HUDEP-2 (cell line): ENCODE results near the gene PLCL1.
"Not testable (repeated sequence)": the region's sequence is repeated elsewhere in the genome, so short reads cannot be mapped to it uniquely, and the experiment has no call there.

ENCODE experiments used
- DNase-seq, 76 experiments: peaks; one replicate each; lab custom pipeline; 2025; ENCODE audit not compliant: unreplicated experiment in 76 of 76; lab: John Stamatoyannopoulos, UW

Gene PLCL1

GRCh38 chr2:197805715-197806633, 1.6 kb downstream of the PLCL1 start:
- no peak for DNase-seq

GRCh38 chr2:197809064-197809463, 4.7 kb downstream of the PLCL1 start:
- DNase-seq, result no peak

- DNase-seq, result no peak
Observed at GRCh38 chr2:197810016-197810415, 5.6 kb downstream of the PLCL1 start.

- no peak for DNase-seq
Observed at GRCh38 chr2:197810491-197810890, 6.1 kb downstream of the PLCL1 start.

- peak in 5 of 76 experiments; percentile 1 to 9 (median 3) for DNase-seq
Observed at GRCh38 chr2:197813093-197813787, 8.8 kb downstream of the PLCL1 start.

GRCh38 chr2:197814526-197814925, 10.1 kb downstream of the PLCL1 start:
- no peak for DNase-seq

- DNase-seq, result no peak
Observed at GRCh38 chr2:197821550-197822289, 17.3 kb downstream of the PLCL1 start.

GRCh38 chr2:197822333-197822732, 17.9 kb downstream of the PLCL1 start:
- DNase-seq, result no peak

GRCh38 chr2:197827618-197828017, 23.2 kb downstream of the PLCL1 start:
- no peak for DNase-seq

GRCh38 chr2:197828464-197829135, 24.2 kb downstream of the PLCL1 start:
- no peak for DNase-seq

- not testable (repeated sequence) for DNase-seq
Observed at GRCh38 chr2:197834771-197835170, 30.4 kb downstream of the PLCL1 start.

GRCh38 chr2:197835293-197835692, 30.9 kb downstream of the PLCL1 start:
- DNase-seq, result no peak

- DNase-seq, result no peak
Observed at GRCh38 chr2:197838036-197838435, 33.6 kb downstream of the PLCL1 start.

GRCh38 chr2:197838579-197838978, 34.2 kb downstream of the PLCL1 start:
- no peak for DNase-seq

- no peak for DNase-seq
Observed at GRCh38 chr2:197839327-197839726, 34.9 kb downstream of the PLCL1 start.

- DNase-seq, result no peak
Observed at GRCh38 chr2:197839856-197840255, 35.5 kb downstream of the PLCL1 start.

GRCh38 chr2:197846128-197846527, 41.7 kb downstream of the PLCL1 start:
- no peak for DNase-seq

GRCh38 chr2:197846777-197847176, 42.4 kb downstream of the PLCL1 start:
- no peak for DNase-seq

GRCh38 chr2:197847651-197848401, 43.4 kb downstream of the PLCL1 start:
- no peak for DNase-seq

- no peak for DNase-seq
Observed at GRCh38 chr2:197848602-197849001, 44.2 kb downstream of the PLCL1 start.
